ENCODE data around the gene NIP7.

GRCh38 chr16:69349536-69349935, 10.0 kb downstream of the NIP7 start:
- TF ChIP-seq POLR2AphosphoS5 (IDR thresholded peaks at IDR 0.05; ENCODE audit: low read depth, low read length): no peak
- no peak for TF ChIP-seq CTCF (IDR thresholded peaks at IDR 0.05; ENCODE audit: control extremely low read depth in 1 of 3, insufficient read depth in 1 of 3, low read depth in 1 of 3, low read length in 3 of 3)
- no peak for TF ChIP-seq TAF1 (IDR thresholded peaks at IDR 0.05; ENCODE audit: low read depth, low read length)
- TF ChIP-seq ATF3 (IDR thresholded peaks at IDR 0.05; ENCODE audit: insufficient read depth, low read depth, low read length): no peak
- no peak for TF ChIP-seq HDAC2 (IDR thresholded peaks at IDR 0.05; ENCODE audit: borderline replicate concordance in 1 of 2, low read depth in 2 of 2, low read length in 2 of 2)
- no peak for TF ChIP-seq POLR2A (IDR thresholded peaks at IDR 0.05; ENCODE audit: control extremely low read depth in 1 of 2, low read depth in 2 of 2, low read length in 2 of 2)
- TF ChIP-seq RAD21 (IDR thresholded peaks at IDR 0.05 in 1 of 2, conservative IDR thresholded peaks at IDR 0.05 in 1 of 2; ENCODE audit: low read depth in 2 of 2, low read length in 2 of 2): no peak
- TF ChIP-seq FOSL1 (IDR thresholded peaks at IDR 0.05; ENCODE audit: insufficient read depth, low read depth, low read length): no peak
